HG02943 (cell line): ENCODE data around the gene EFEMP1.

Experiments used
- ATAC-seq: cut with Tn5 transposase; IDR thresholded peaks from one replicate; pipeline ENCODE4 v1.9.1; 2021; ENCODE audit warnings: mild to moderate bottlenecking, low read depth, moderate library complexity; ENCODE audit not compliant: unreplicated experiment

EFEMP1 gene

GRCh38 chr2:55901941-55902340 lies 21.6 kb downstream of the EFEMP1 start:
- no peak for ATAC-seq

- no peak for ATAC-seq
These were observed 22.3 kb downstream of the EFEMP1 start for GRCh38 chr2:55901322-55901721.

GRCh38 chr2:55899881-55900280 lies 23.7 kb downstream of the EFEMP1 start:
- no peak for ATAC-seq

GRCh38 chr2:55898386-55899040 lies 25.1 kb downstream of the EFEMP1 start:
- ATAC-seq: no peak

- no peak for ATAC-seq
These were observed 26.9 kb downstream of the EFEMP1 start for GRCh38 chr2:55896633-55897032.

GRCh38 chr2:55894720-55895119 lies 28.9 kb downstream of the EFEMP1 start:
- no peak for ATAC-seq

GRCh38 chr2:55891671-55892094 lies 31.9 kb downstream of the EFEMP1 start:
- ATAC-seq: no peak

- no peak for ATAC-seq
These were observed 34.6 kb downstream of the EFEMP1 start for GRCh38 chr2:55888936-55889335.

- no peak for ATAC-seq
These were observed 35.5 kb downstream of the EFEMP1 start for GRCh38 chr2:55887901-55888624.

- no peak for ATAC-seq
These were observed 36.2 kb downstream of the EFEMP1 start for GRCh38 chr2:55887351-55887750.

GRCh38 chr2:55885944-55886281 lies 37.7 kb downstream of the EFEMP1 start:
- ATAC-seq: no peak

- ATAC-seq: no peak
These were observed 38.2 kb downstream of the EFEMP1 start for GRCh38 chr2:55885127-55885943.

GRCh38 chr2:55883829-55884228 lies 39.8 kb downstream of the EFEMP1 start:
- ATAC-seq: no peak

GRCh38 chr2:55883357-55883756 lies 40.2 kb downstream of the EFEMP1 start:
- no peak for ATAC-seq

- no peak for ATAC-seq
These were observed 40.6 kb downstream of the EFEMP1 start for GRCh38 chr2:55882954-55883353.

GRCh38 chr2:55880416-55881143 lies 43.0 kb downstream of the EFEMP1 start:
- ATAC-seq: no peak

- no peak for ATAC-seq
These were observed 43.6 kb downstream of the EFEMP1 start for GRCh38 chr2:55879976-55880375.

GRCh38 chr2:55877087-55877436 lies 46.5 kb downstream of the EFEMP1 start:
- no peak for ATAC-seq

- no peak for ATAC-seq
These were observed 47.0 kb downstream of the EFEMP1 start for GRCh38 chr2:55876429-55877086.

GRCh38 chr2:55875434-55876135 lies 48.0 kb downstream of the EFEMP1 start:
- no peak for ATAC-seq
